VCaP (cell line): ENCODE measurements around the gene CALHM4.

Experiments used
- H3K27ac ChIP-seq: fragments of 450-650 bp; 2 replicates; pipeline ENCODE4 v1.5.1; 2017
- CTCF ChIP-seq: fragments of 450-650 bp; conservative IDR thresholded peaks from 2 replicates; pipeline ENCODE4 v1.5.1; 2017; ENCODE audit warnings: mild to moderate bottlenecking, moderate library complexity

Gene CALHM4

GRCh38 chr6:116529466-116530290 is 23.9 kb upstream of the CALHM4 start:
- 0 out of 2 replicates have a peak overlapping the region, but pooled peaks have one; percentile 13 for H3K27ac ChIP-seq
- TF ChIP-seq CTCF: no peak

- TF ChIP-seq CTCF: no peak
- H3K27ac ChIP-seq: 0 out of 2 replicates have a peak overlapping the region, but pooled peaks have one; percentile 13
Observed at GRCh38 chr6:116530436-116530835, 23.1 kb upstream of the CALHM4 start.

- H3K27ac ChIP-seq: no peak overlapping the region
- peak; percentile 78 for TF ChIP-seq CTCF
Observed at GRCh38 chr6:116531675-116532570, 21.6 kb upstream of the CALHM4 start.

GRCh38 chr6:116533233-116533957 is 20.2 kb upstream of the CALHM4 start:
- H3K27ac ChIP-seq: no peak overlapping the region
- TF ChIP-seq CTCF: no peak

- H3K27ac ChIP-seq: no peak overlapping the region
- no peak for TF ChIP-seq CTCF
Observed at GRCh38 chr6:116535109-116535508, 18.4 kb upstream of the CALHM4 start.

- no peak overlapping the region for H3K27ac ChIP-seq
- peak; percentile 79 for TF ChIP-seq CTCF
Observed at GRCh38 chr6:116536216-116536621, 17.3 kb upstream of the CALHM4 start.
